SK-N-SH (cell line): ENCODE data around the gene KCNIP4. TPM values are rescaled to one million over a fixed set of nuclear protein-coding genes. Genes with fewer than 3 reads are reported as not detected.

ENCODE experiments used
- CTCF ChIA-PET: fragments of 300-600, 350-600 bp; formaldehyde crosslinking; extraction: SDS; loops from one replicate; lab custom pipeline; 2021; lab: Yijun Ruan, JAX
- POLR2A ChIA-PET: fragments of 350-600 bp; sonication (Branson Sonifier 250); formaldehyde crosslinking; extraction: SDS; loops from one replicate; lab custom pipeline; 2020; ENCODE audit warnings: antibody characterized with exemption, inconsistent platforms; lab: Yijun Ruan, JAX
- DNase-seq: peaks from one replicate; pipeline ENCODE4 v3.0.0; 2012
- H2AFZ ChIP-seq: fragments of 200-600 bp; sonication (generic); 2 replicates; pipeline ENCODE4 v1.8.1; 2016; ENCODE audit warnings: antibody characterized with exemption, mild to moderate bottlenecking, low read depth
- H3F3A ChIP-seq: fragments of 200-600 bp; sonication (generic); replicated peaks from 2 replicates; pipeline ENCODE3; 2016; ENCODE audit warnings: antibody characterized with exemption, mild to moderate bottlenecking; ENCODE audit not compliant: insufficient read depth
- H3K27ac ChIP-seq, 2 experiments: fragments of 200-500 bp in 1 of 2; fragments of 200-600 bp in 1 of 2; sonication (Bioruptor generic) in 1 of 2; sonication (generic), shearing (Covaris generic) in 1 of 2; 2 replicates each; pipeline versions ENCODE4 v1.5.1 to v1.6.1; 2014 to 2016; ENCODE audit warnings: low read depth in 2 of 2, inconsistent platforms in 1 of 2, low read length in 1 of 2, mild to moderate bottlenecking in 1 of 2, mixed read lengths in 1 of 2
- H3K27me3 ChIP-seq: fragments of 200-600 bp; sonication (generic), shearing (Covaris generic); 2 replicates; pipeline ENCODE4 v1.6.1; 2016; ENCODE audit warnings: mixed run types; ENCODE audit not compliant: insufficient read depth
- H3K36me3 ChIP-seq, 2 experiments: fragments of 200-500 bp in 1 of 2; fragments of 200-600 bp in 1 of 2; sonication (Bioruptor generic) in 1 of 2; sonication (generic) in 1 of 2; replicated peaks in 1 of 2; 2 replicates each; pipeline versions ENCODE3 to v1.5.1; 2014 to 2016; ENCODE audit warnings: low read length in 1 of 2, mild to moderate bottlenecking in 1 of 2; ENCODE audit not compliant: insufficient read depth in 2 of 2, control insufficient read depth in 1 of 2
- H3K4me1 ChIP-seq, 2 experiments: fragments of 200-500 bp in 1 of 2; fragments of 200-600 bp in 1 of 2; sonication (Bioruptor generic) in 1 of 2; sonication (generic), shearing (Covaris generic) in 1 of 2; 2 replicates each; pipeline versions ENCODE4 v1.5.1 to v1.6.1; 2014 to 2016; ENCODE audit warnings: low read depth in 1 of 2, low read length in 1 of 2, mixed run types in 1 of 2; ENCODE audit not compliant: insufficient read depth in 2 of 2, control insufficient read depth in 1 of 2
- H3K4me2 ChIP-seq: fragments of 200-600 bp; sonication (generic), shearing (Covaris generic); 2 replicates; pipeline ENCODE4 v1.6.1; 2017; ENCODE audit warnings: mixed run types
- H3K4me3 ChIP-seq, 2 experiments: fragments of 200-500 bp in 1 of 2; fragments of 200-600 bp in 1 of 2; sonication (Bioruptor generic) in 1 of 2; sonication (generic), shearing (Covaris generic) in 1 of 2; 2 replicates each; pipeline versions ENCODE4 v1.5.1 to v1.8.1; 2014 to 2016; ENCODE audit warnings: low read depth in 2 of 2, inconsistent platforms in 1 of 2, low read length in 1 of 2, mild to moderate bottlenecking in 1 of 2, mixed read lengths in 1 of 2, moderate library complexity in 1 of 2
- H3K79me2 ChIP-seq: fragments of 200-600 bp; sonication (generic); 2 replicates; pipeline ENCODE4 v1.8.1; 2017; ENCODE audit warnings: mild to moderate bottlenecking; ENCODE audit not compliant: insufficient read depth
- H3K9ac ChIP-seq: fragments of 200-600 bp; sonication (generic); 2 replicates; pipeline ENCODE4 v1.6.1; 2017; ENCODE audit warnings: mixed run types
- H3K9me2 ChIP-seq: fragments of 200-600 bp; sonication (generic); 2 replicates; pipeline ENCODE4 v1.6.1; 2017; ENCODE audit warnings: mixed run types
- H3K9me3 ChIP-seq: fragments of 200-600 bp; sonication (generic); 2 replicates; pipeline ENCODE4 v1.6.1; 2017; ENCODE audit warnings: mixed run types, mild to moderate bottlenecking, moderate library complexity
- H4K20me1 ChIP-seq: fragments of 200-600 bp; sonication (generic); 2 replicates; pipeline ENCODE4 v1.6.1; 2017; ENCODE audit warnings: mild to moderate bottlenecking, mixed run types; ENCODE audit not compliant: insufficient read depth
- ELF1 ChIP-seq: IDR thresholded peaks from 2 replicates; pipeline ENCODE4 v1.4.0; 2012
- EP300 ChIP-seq, 2 experiments: IDR thresholded peaks; 2 replicates each; pipeline versions ENCODE4 v1.4.0 to v1.6.1; 2012; ENCODE audit warnings: borderline replicate concordance in 1 of 2, low read depth in 1 of 2, low read length in 1 of 2
- EZH2phosphoT487 ChIP-seq: fragments of 200-600 bp; sonication (generic); IDR thresholded peaks from 2 replicates; pipeline ENCODE4 v1.6.1; 2017; ENCODE audit warnings: low read depth, mixed run types, mild to moderate bottlenecking, antibody characterized with exemption, moderate library complexity, borderline replicate concordance
- FOSL2 ChIP-seq: IDR thresholded peaks from 2 replicates; pipeline ENCODE4 v1.4.0; 2012; ENCODE audit warnings: low read depth, mild to moderate bottlenecking, moderate library complexity, borderline replicate concordance
- FOXJ3 ChIP-seq: sonication (generic); formaldehyde crosslinking; IDR thresholded peaks from 2 replicates; pipeline ENCODE4 v1.5.1; 2020; ENCODE audit warnings: mild to moderate bottlenecking, missing genetic modification reagents
- FOXM1 ChIP-seq: IDR thresholded peaks from 2 replicates; pipeline ENCODE4 v1.4.0; 2012; ENCODE audit warnings: low read depth, mild to moderate bottlenecking
- GABPA ChIP-seq: IDR thresholded peaks from 2 replicates; pipeline ENCODE4 v1.4.0; 2012; ENCODE audit warnings: low read depth, mild to moderate bottlenecking
- GATA2 ChIP-seq: sonication (generic); formaldehyde crosslinking; IDR thresholded peaks from 2 replicates; pipeline ENCODE4 v1.5.0; 2020; ENCODE audit warnings: mild to moderate bottlenecking, missing genetic modification reagents
- JUND ChIP-seq: IDR thresholded peaks from 2 replicates; pipeline ENCODE4 v1.4.0; 2012
- MXI1 ChIP-seq: IDR thresholded peaks from 2 replicates; pipeline ENCODE4 v1.6.1; 2012; ENCODE audit warnings: mild to moderate bottlenecking, low read depth, low read length, improper control_type of control experiment
- NFIC ChIP-seq: IDR thresholded peaks from 2 replicates; pipeline ENCODE4 v1.4.0; 2012; ENCODE audit warnings: borderline replicate concordance
- NRF1 ChIP-seq: IDR thresholded peaks from 2 replicates; pipeline ENCODE4 v1.6.1; 2012; ENCODE audit warnings: low read depth, mild to moderate bottlenecking, low read length
- RCOR1 ChIP-seq: fragments of 150-350 bp; IDR thresholded peaks from 2 replicates; pipeline ENCODE4 v1.6.1; 2017; ENCODE audit warnings: antibody characterized with exemption, low read length
- RFX5 ChIP-seq: IDR thresholded peaks from 2 replicates; pipeline ENCODE4 v1.6.1; 2012; ENCODE audit warnings: mild to moderate bottlenecking, improper control_type of control experiment, low read length
- SIN3A ChIP-seq: IDR thresholded peaks from 2 replicates; pipeline ENCODE4 v1.6.1; 2012; ENCODE audit warnings: low read depth, mild to moderate bottlenecking, low read length, moderate library complexity, borderline replicate concordance
- SMC3 ChIP-seq: IDR thresholded peaks from 2 replicates; pipeline ENCODE4 v1.6.1; 2012; ENCODE audit warnings: low read depth, low read length, improper control_type of control experiment
- TAF1 ChIP-seq: IDR thresholded peaks from 2 replicates; pipeline ENCODE4 v1.6.1; 2012; ENCODE audit warnings: low read depth, mild to moderate bottlenecking, low read length, moderate library complexity, borderline replicate concordance
- TCF12 ChIP-seq: IDR thresholded peaks from 2 replicates; pipeline ENCODE4 v1.4.0; 2012
- YY1 ChIP-seq: IDR thresholded peaks from 2 replicates; pipeline ENCODE4 v1.4.0; 2012; ENCODE audit warnings: low read depth, mild to moderate bottlenecking
- ZBTB33 ChIP-seq: IDR thresholded peaks from 2 replicates; pipeline ENCODE4 v1.4.0; 2012; ENCODE audit warnings: low read depth, borderline replicate concordance
- WGBS: methylation state at CpG from one replicate; pipeline ENCODE4 v1.1.6; 2017; ENCODE audit warnings: low lambda C conversion rate; 5-methylcytosine and 5-hydroxymethylcytosine counted together
- polyA plus RNA-seq, 3 experiments: library from polyadenylated mRNA; depleted of rRNA; stranded (reverse); fragments of >200 nt; gene quantifications; 2 replicates each; pipeline ENCODE4 v1.2.3, GENCODE V29; 2012
- TF ChIP-seq, protein P1 (sequence below): IDR thresholded peaks from 2 replicates; pipeline ENCODE4 v1.4.0; 2012; ENCODE audit warnings: low read depth
- TF ChIP-seq, protein P2 (sequence below): fragments of 150-350 bp; IDR thresholded peaks from 2 replicates; pipeline ENCODE4 v1.6.1; 2016; ENCODE audit warnings: mild to moderate bottlenecking, low read depth, low read length
- TF ChIP-seq, protein P3 (sequence below): IDR thresholded peaks from 2 replicates; pipeline ENCODE4 v1.4.0; 2012; ENCODE audit warnings: low read depth, borderline replicate concordance

Gene KCNIP4
- polyA plus RNA-seq, 1 of the 3 experiments (the other 2 are of a cell fraction), result 0.18 TPM

- H3K9me3 ChIP-seq, result no peaks in the 10 kb centered on the region
- H2AFZ ChIP-seq, result no peak overlapping the region
- no peak overlapping the region for H3K4me3 ChIP-seq
- TF ChIP-seq EZH2phosphoT487, result no peak
- no peak for TF ChIP-seq NRF1
- TF ChIP-seq GATA2 (CRISPR knock-in tag), result no peak
- TF ChIP-seq SMC3, result no peak
- no peak for TF ChIP-seq JUND
- no peak for TF ChIP-seq YY1
- no peak for TF ChIP-seq ELF1
- TF ChIP-seq MXI1, result no peak
- no peak for TF ChIP-seq RFX5
- TF ChIP-seq TAF1, result no peak
- no peak for TF ChIP-seq FOXJ3 (CRISPR knock-in tag)
- TF ChIP-seq, protein P1, sequence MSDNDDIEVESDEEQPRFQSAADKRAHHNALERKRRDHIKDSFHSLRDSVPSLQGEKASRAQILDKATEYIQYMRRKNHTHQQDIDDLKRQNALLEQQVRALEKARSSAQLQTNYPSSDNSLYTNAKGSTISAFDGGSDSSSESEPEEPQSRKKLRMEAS, result no peak
- TF ChIP-seq GABPA, result no peak
- no peak for TF ChIP-seq RCOR1
- no peak for TF ChIP-seq FOXM1
- no peak for TF ChIP-seq TCF12
- no peak for TF ChIP-seq EP300 (IDR thresholded peaks at IDR 0.05; ENCODE audit: borderline replicate concordance in 1 of 2, low read depth in 1 of 2, low read length in 1 of 2)
- TF ChIP-seq NFIC, result no peak
- TF ChIP-seq, protein P2, sequence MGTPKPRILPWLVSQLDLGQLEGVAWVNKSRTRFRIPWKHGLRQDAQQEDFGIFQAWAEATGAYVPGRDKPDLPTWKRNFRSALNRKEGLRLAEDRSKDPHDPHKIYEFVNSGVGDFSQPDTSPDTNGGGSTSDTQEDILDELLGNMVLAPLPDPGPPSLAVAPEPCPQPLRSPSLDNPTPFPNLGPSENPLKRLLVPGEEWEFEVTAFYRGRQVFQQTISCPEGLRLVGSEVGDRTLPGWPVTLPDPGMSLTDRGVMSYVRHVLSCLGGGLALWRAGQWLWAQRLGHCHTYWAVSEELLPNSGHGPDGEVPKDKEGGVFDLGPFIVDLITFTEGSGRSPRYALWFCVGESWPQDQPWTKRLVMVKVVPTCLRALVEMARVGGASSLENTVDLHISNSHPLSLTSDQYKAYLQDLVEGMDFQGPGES, result no peak
- no peaks in the 10 kb centered on the region for H3K27me3 ChIP-seq
- no peaks in the 10 kb centered on the region for H3K79me2 ChIP-seq
- H3K27ac ChIP-seq, result no peak overlapping the region
- H3K9me2 ChIP-seq, result no peaks in the 10 kb centered on the region
- H3F3A ChIP-seq, result no peaks in the 10 kb centered on the region
- H4K20me1 ChIP-seq, result no peaks in the 10 kb centered on the region
- H3K36me3 ChIP-seq, result peaks cover 62 to 65% of the 10 kb centered on the region in 2 experiments
- H3K9ac ChIP-seq, result no peak overlapping the region
- WGBS, result 78% methylated on average over 6 of the region's 6 CpGs
- POLR2A ChIA-PET, result no interaction called here
- CTCF ChIA-PET, result interaction anchor here (1.5 kb wide), 1 partner anchor 34 kb away, joined by 4 read pairs; no protein-coding TSS in a partner anchor
- no peaks in the 10 kb centered on the region; a peak in 1 of 4 replicates for H3K4me1 ChIP-seq
- H3K4me2 ChIP-seq, result no peak overlapping the region
- DNase-seq, result no peak
These were observed 1223.7 kb downstream of the KCNIP4 start for GRCh38 chr4:20724915-20725314.

- 94% methylated on average over 3 of the region's 3 CpGs for WGBS
- no peaks in the 10 kb centered on the region for H3K9me3 ChIP-seq
These were observed 1225.1 kb downstream of the KCNIP4 start for GRCh38 chr4:20723463-20723862.

More at GRCh38 chr4:20723463-20723862, 1225.1 kb downstream of the KCNIP4 start:
- ChIA-PET POLR2A (no interaction called here), CTCF (interaction anchor here (1.0 kb wide), 1 partner anchor 50 kb away, joined by 4 read pairs; no protein-coding TSS in a partner anchor)
- Histone ChIP-seq H3F3A (no peaks in the 10 kb centered on the region), H3K9me2 (no peaks in the 10 kb centered on the region), H2AFZ (no peak overlapping the region), H3K4me2 (no peak overlapping the region), H3K36me3 (peaks cover 51 to 61% of the 10 kb centered on the region in 2 experiments), H3K9ac (no peak overlapping the region), H3K27ac (no peak overlapping the region), H3K4me1 (no peaks in the 10 kb centered on the region; a peak in 1 of 4 replicates), H3K27me3 (no peaks in the 10 kb centered on the region), H3K4me3 (no peak overlapping the region), H4K20me1 (no peaks in the 10 kb centered on the region), H3K79me2 (no peaks in the 10 kb centered on the region)
- TF ChIP-seq FOXM1 (no peak), EZH2phosphoT487 (no peak), SIN3A (no peak), JUND (no peak), FOSL2 (no peak), SMC3 (no peak), RFX5 (no peak), GATA2 (CRISPR knock-in tag) (no peak), RCOR1 (no peak), EP300 (IDR thresholded peaks at IDR 0.05; ENCODE audit: borderline replicate concordance in 1 of 2, low read depth in 1 of 2, low read length in 1 of 2) (no peak), ZBTB33 (no peak), NRF1 (no peak), TCF12 (no peak)
- TF ChIP-seq, protein P1, result no peak
- TF ChIP-seq, protein P3, sequence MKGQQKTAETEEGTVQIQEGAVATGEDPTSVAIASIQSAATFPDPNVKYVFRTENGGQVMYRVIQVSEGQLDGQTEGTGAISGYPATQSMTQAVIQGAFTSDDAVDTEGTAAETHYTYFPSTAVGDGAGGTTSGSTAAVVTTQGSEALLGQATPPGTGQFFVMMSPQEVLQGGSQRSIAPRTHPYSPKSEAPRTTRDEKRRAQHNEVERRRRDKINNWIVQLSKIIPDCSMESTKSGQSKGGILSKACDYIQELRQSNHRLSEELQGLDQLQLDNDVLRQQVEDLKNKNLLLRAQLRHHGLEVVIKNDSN, result no peak
- DNase-seq, result no peak
